NCI-H1092 (cell line): ENCODE measurements around the gene ACTL6B.

Experiments used
- DNase-seq: peaks from one replicate; lab custom pipeline; 2025; lab: John Stamatoyannopoulos, UW

ACTL6B gene

GRCh38 chr7:100599911-100600729 lies 56.1 kb downstream of the ACTL6B start:
- DNase-seq = no peak

- no peak for DNase-seq
Observed at GRCh38 chr7:100598425-100598824, 57.8 kb downstream of the ACTL6B start.

- no peak for DNase-seq
Observed at GRCh38 chr7:100595188-100595587, 61.1 kb downstream of the ACTL6B start.
